Rectal smooth muscle tissue (tissue), 1 donor: ENCODE data around the gene GPATCH8.
"Not testable (repeated sequence)": the region's sequence is repeated elsewhere in the genome, so short reads cannot be mapped to it uniquely, and the experiment has no call there.

Experiments
- H3K27ac ChIP-seq: one replicate; pipeline ENCODE4 v1.7.0; 2013; ENCODE audit warnings: low read depth, low read length, inconsistent platforms
- H3K27me3 ChIP-seq: one replicate; pipeline ENCODE4 v1.7.0; 2013; ENCODE audit warnings: low read length; ENCODE audit not compliant: control insufficient read depth, insufficient read depth
- H3K36me3 ChIP-seq: one replicate; pipeline ENCODE4 v1.7.0; 2013; ENCODE audit warnings: low read length; ENCODE audit not compliant: control insufficient read depth, insufficient read depth
- H3K4me1 ChIP-seq: one replicate; pipeline ENCODE4 v1.7.0; 2013; ENCODE audit warnings: low read length; ENCODE audit not compliant: control insufficient read depth, insufficient read depth
- H3K4me3 ChIP-seq: one replicate; pipeline ENCODE4 v1.7.0; 2013; ENCODE audit warnings: low read length
- H3K9ac ChIP-seq: one replicate; pipeline ENCODE4 v1.7.0; 2013; ENCODE audit warnings: low read length

Gene GPATCH8

DNA sequence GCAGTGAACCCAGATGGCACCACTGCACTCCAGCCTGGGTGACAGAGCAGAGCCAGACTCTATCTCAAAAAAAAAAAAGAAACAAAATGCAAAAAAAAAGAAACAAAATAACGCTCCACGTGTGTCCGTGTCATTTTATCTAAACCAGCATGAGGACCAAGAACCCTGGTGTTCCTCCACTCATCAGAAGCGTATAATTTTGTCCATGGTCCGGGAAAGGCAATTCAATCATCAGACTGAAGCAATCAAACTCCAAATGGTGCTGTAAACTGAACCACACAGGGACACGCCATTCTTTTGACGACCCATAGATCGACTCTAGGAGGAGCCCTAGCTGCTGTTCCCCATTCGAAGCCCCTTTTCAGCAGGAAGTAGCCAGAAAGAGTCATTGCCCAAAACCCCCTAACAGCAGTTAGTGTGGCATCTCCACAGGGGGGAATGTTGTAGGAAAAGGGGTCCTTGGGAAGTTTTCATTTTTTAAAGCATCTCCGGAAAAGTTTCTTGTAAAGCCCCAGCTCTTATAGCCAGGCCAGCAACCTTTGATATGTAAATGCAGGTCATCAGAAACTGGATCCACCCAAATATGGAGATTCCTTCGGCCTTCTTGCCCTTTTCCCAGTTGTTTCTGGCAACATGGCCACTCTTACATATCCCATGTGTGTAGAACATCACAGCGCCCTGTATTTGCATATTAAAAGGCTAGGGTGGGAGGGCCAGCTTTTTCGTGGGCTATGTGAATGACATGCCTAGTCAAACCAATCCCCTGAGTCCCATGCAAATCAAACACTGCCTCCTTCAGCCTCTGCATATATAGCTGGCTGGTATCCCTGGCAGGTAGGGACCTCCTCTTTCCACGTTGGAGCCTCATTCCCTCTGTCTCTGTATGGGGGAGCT is 8.3 kb upstream of the GPATCH8 start:
- H3K27ac ChIP-seq, H3K4me1 ChIP-seq, H3K36me3 ChIP-seq, H3K27me3 ChIP-seq, H3K9ac ChIP-seq, H3K4me3 ChIP-seq: not testable (repeated sequence)

DNA sequence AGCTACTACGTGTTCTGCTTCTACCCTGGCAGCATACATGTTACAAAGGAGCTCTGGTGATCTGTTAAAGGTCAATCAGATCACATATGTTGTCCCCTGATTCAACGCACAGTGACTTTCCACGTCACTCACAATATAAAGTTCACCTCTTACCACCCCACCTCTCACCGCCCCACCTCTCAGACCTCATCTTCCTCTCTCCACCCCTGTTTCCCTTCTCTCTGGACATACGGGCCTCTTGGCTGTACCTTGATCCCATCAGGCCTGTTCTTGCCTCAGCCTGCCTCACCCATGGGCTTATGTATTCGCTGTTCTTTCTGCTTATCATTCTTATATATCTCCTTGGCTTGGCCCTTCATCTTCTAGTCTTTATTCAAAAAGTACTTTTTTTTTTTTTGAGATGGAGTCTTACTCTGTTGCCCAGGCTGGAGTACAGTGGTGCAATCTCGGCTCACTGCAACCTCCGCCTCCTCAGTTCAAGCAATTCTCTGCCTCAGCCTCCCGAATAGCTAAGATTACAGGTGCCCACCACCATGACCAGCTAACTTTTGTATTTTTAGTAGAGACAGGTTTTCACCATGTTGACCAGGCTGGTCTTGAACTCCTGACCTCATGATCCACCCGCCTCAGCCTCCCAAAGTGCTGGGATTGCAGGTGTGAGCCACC is 3.9 kb upstream of the GPATCH8 start:
- H3K9ac ChIP-seq, H3K27ac ChIP-seq, H3K4me3 ChIP-seq, H3K27me3 ChIP-seq, H3K36me3 ChIP-seq, H3K4me1 ChIP-seq: not testable (repeated sequence)

GRCh38 chr17:44502598-44503146 is 534 bp downstream of the GPATCH8 start:
- Histone ChIP-seq H3K27ac (peak overlapping the region; percentile 90), H3K27me3 (no peaks in the 10 kb centered on the region), H3K4me3 (peak overlapping the region; percentile 96), H3K9ac (peak overlapping the region; percentile 76), H3K36me3 (no peaks in the 10 kb centered on the region), H3K4me1 (peaks cover 14% of the 10 kb centered on the region)

- H3K4me3 ChIP-seq, result peak overlapping the region; percentile 96
Measured at GRCh38 chr17:44501866-44502375, 1.3 kb downstream of the GPATCH8 start.

DNA sequence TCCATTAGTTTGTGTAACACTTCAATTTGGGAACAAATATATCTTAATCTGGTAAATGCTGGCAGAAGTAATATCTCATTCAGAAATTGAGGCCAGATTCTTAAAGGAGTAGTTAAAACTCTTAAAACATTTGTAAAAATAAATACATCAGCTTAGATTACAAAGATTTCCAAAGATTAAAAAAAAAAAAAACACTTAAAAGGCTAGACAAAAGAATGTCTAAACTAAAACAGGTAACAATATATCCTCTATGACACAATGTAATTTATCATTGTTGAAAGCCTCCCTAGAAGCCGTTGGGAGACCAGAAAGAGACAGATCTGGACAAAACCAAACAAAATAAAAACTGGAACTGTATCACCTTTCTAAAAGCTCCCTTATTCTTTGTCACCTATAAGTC is 3.5 kb downstream of the GPATCH8 start:
- Histone ChIP-seq H3K4me3 (no peak overlapping the region), H3K9ac (no peak overlapping the region), H3K4me1 (peaks cover 14% of the 10 kb centered on the region), H3K27ac (no peak overlapping the region), H3K36me3 (no peaks in the 10 kb centered on the region), H3K27me3 (no peaks in the 10 kb centered on the region)

More at GRCh38 chr17:44501866-44502375, 1.3 kb downstream of the GPATCH8 start:
- H3K4me1 ChIP-seq, result peaks cover 14% of the 10 kb centered on the region
- H3K27ac ChIP-seq, result no peak overlapping the region
- no peak overlapping the region for H3K9ac ChIP-seq
- H3K36me3 ChIP-seq, result no peaks in the 10 kb centered on the region
- H3K27me3 ChIP-seq, result no peaks in the 10 kb centered on the region

DNA sequence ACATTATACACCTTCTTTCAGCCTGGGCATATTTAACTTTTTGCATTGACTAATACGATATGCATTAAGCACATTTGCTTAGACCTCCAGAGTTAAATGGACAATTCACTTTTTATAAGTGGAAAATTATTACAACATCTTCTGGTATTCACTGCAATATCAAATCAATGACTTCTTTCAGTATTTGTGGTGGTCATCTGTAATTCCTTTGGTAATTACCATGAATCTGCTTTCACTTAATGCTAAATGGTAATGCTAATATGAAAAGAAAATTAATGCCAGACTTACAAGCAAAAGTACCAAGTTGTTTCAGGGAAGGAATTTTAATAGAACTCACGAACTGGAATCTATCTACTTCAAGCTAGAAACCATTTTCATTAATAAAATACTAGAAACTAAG is 6.4 kb downstream of the GPATCH8 start:
- no peak overlapping the region for H3K4me3 ChIP-seq
- peaks cover 9% of the 10 kb centered on the region for H3K4me1 ChIP-seq
- H3K27me3 ChIP-seq, result no peaks in the 10 kb centered on the region
- no peaks in the 10 kb centered on the region for H3K36me3 ChIP-seq
- H3K9ac ChIP-seq, result no peak overlapping the region
- no peak overlapping the region for H3K27ac ChIP-seq

GRCh38 chr17:44493339-44493738 is 9.9 kb downstream of the GPATCH8 start:
- Histone ChIP-seq H3K9ac (no peak overlapping the region), H3K27ac (no peak overlapping the region), H3K4me3 (no peak overlapping the region), H3K27me3 (no peaks in the 10 kb centered on the region), H3K4me1 (no peaks in the 10 kb centered on the region), H3K36me3 (no peaks in the 10 kb centered on the region)

DNA sequence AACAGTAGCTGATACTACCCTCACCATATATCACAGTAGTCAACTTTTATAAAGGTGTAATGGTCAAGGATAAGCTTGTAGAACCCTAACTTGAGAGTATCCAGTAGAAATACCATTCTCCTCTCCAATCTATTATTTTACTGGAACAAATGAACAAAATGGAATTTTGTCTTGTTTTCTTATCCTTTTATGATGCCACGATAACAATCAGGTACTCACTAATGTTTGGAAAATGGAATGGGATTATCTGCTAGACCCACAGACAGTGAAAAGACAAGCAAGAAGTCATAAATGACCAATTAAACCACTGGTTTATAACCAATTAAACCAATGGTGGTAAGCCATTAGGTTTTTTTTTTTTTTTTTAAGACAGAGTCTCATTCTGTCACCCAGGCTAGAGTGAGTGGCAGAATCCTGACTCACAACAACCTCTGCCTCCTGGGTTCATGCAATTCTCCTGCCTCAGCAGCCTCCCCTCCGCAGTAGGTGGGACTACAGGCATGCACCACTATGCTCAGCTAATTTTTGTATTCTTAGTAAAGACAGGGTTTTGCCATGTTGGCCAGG is 10.4 kb downstream of the GPATCH8 start:
- H3K9ac ChIP-seq, result no peak overlapping the region
- H3K4me1 ChIP-seq, result no peaks in the 10 kb centered on the region
- H3K27me3 ChIP-seq, result no peaks in the 10 kb centered on the region
- H3K27ac ChIP-seq, result no peak overlapping the region
- H3K36me3 ChIP-seq, result no peaks in the 10 kb centered on the region
- H3K4me3 ChIP-seq, result no peak overlapping the region

DNA sequence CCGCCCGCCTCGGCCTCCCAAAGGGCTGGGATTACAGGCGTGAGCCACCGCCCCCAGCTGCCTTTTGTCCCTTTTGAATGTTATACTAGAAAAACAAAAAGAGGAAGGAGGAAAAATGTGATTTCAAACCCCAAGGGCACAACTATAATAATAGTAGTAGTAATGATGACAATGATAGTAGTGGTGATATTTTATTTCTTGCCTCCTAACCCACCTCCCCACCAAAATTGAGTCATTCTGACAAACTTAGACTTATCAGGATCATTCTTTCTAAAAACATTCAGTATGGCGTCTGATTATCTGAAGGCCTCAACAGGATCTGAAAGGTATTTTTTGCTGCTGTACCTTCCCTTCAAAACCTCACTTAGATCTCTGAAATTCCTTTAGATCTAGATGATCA is 13.6 kb downstream of the GPATCH8 start:
- H3K9ac ChIP-seq, result no peak overlapping the region
- no peaks in the 10 kb centered on the region for H3K27me3 ChIP-seq
- H3K4me3 ChIP-seq, result no peak overlapping the region
- no peaks in the 10 kb centered on the region for H3K4me1 ChIP-seq
- H3K27ac ChIP-seq, result no peak overlapping the region
- H3K36me3 ChIP-seq, result no peaks in the 10 kb centered on the region

DNA sequence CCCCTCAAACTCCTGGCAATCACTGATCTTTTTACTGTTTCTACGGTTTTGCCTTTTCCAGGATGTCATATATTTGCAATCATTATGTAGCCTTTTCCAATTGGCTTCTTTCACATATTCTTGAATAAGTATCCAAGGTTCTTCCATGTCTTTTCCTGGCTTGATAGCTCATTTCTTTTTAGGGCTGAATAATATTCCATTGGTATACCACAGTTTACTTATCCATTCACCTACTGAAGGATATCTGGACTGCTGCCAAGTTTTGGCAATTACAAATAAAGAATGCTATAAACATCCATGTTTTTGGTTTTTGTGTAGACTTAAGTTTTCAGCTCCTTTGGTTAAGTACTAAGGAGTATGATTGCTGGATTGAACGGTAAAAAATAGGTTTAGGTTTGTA is 16.0 kb downstream of the GPATCH8 start:
- Histone ChIP-seq H3K9ac (no peak overlapping the region), H3K4me1 (no peaks in the 10 kb centered on the region), H3K4me3 (no peak overlapping the region), H3K36me3 (no peaks in the 10 kb centered on the region), H3K27me3 (no peaks in the 10 kb centered on the region), H3K27ac (no peak overlapping the region)

GRCh38 chr17:44473367-44473766 is 29.8 kb downstream of the GPATCH8 start:
- peaks cover 2% of the 10 kb centered on the region for H3K36me3 ChIP-seq
- no peak overlapping the region for H3K27ac ChIP-seq
- H3K4me1 ChIP-seq, result no peaks in the 10 kb centered on the region
- no peak overlapping the region for H3K4me3 ChIP-seq
- H3K9ac ChIP-seq, result no peak overlapping the region
- H3K27me3 ChIP-seq, result no peaks in the 10 kb centered on the region

GRCh38 chr17:44469676-44470075 is 33.5 kb downstream of the GPATCH8 start:
- Histone ChIP-seq H3K9ac (no peak overlapping the region), H3K27me3 (no peaks in the 10 kb centered on the region), H3K27ac (no peak overlapping the region), H3K4me1 (peaks cover 7% of the 10 kb centered on the region), H3K36me3 (peaks cover 2% of the 10 kb centered on the region), H3K4me3 (no peak overlapping the region)
